GM21423 (cell line): ENCODE data around the gene PEX3.
"Not testable (repeated sequence)": the region's sequence is repeated elsewhere in the genome, so short reads cannot be mapped to it uniquely, and the experiment has no call there.

Source experiments
- ATAC-seq: cut with Tn5 transposase; IDR thresholded peaks from one replicate; pipeline ENCODE4 v1.9.1; 2021; ENCODE audit warnings: mild to moderate bottlenecking, moderate library complexity; ENCODE audit not compliant: unreplicated experiment

PEX3 gene

GRCh38 chr6:143505537-143505936 is 54.9 kb downstream of the PEX3 start:
- ATAC-seq = no peak

- no peak for ATAC-seq
Observed at GRCh38 chr6:143506199-143506598, 55.6 kb downstream of the PEX3 start.

GRCh38 chr6:143506620-143507019 is 56.0 kb downstream of the PEX3 start:
- ATAC-seq = no peak

GRCh38 chr6:143507358-143508145 is 56.9 kb downstream of the PEX3 start:
- ATAC-seq = peak; percentile 35

- ATAC-seq = not testable (repeated sequence)
Observed at GRCh38 chr6:143510326-143510725, 59.7 kb downstream of the PEX3 start.

- ATAC-seq = peak; percentile 60
Observed at GRCh38 chr6:143510991-143511891, 60.6 kb downstream of the PEX3 start, which contains the start of gene FUCA2. TSS of gene FUCA2 (minus strand) at chr6:143511720. CDS start at chr6:143511634, 86 bp downstream.

GRCh38 chr6:143513410-143513809 is 62.8 kb downstream of the PEX3 start:
- peak; percentile 29 for ATAC-seq

GRCh38 chr6:143515061-143515760 is 64.6 kb downstream of the PEX3 start:
- no peak for ATAC-seq

- ATAC-seq = no peak
Observed at GRCh38 chr6:143515766-143516355, 65.3 kb downstream of the PEX3 start.

GRCh38 chr6:143516690-143517446 is 66.3 kb downstream of the PEX3 start:
- no peak for ATAC-seq

- no peak for ATAC-seq
Observed at GRCh38 chr6:143517447-143517773, 66.8 kb downstream of the PEX3 start.

GRCh38 chr6:143522039-143522600 is 71.5 kb downstream of the PEX3 start:
- no peak for ATAC-seq

GRCh38 chr6:143525356-143525755 is 74.8 kb downstream of the PEX3 start:
- ATAC-seq = no peak

GRCh38 chr6:143527677-143528076 is 77.1 kb downstream of the PEX3 start:
- no peak for ATAC-seq

GRCh38 chr6:143528164-143528811 is 77.7 kb downstream of the PEX3 start:
- ATAC-seq = peak; percentile 66

- no peak for ATAC-seq
Observed at GRCh38 chr6:143529095-143529494, 78.5 kb downstream of the PEX3 start.

- no peak for ATAC-seq
Observed at GRCh38 chr6:143531720-143532499, 81.3 kb downstream of the PEX3 start.

GRCh38 chr6:143535189-143535614 is 84.6 kb downstream of the PEX3 start:
- ATAC-seq = no peak
